Fibroblast of villous mesenchyme (primary cell): ENCODE measurements around the gene GSG1L2. TPM values are rescaled to one million over a fixed set of nuclear protein-coding genes. Genes with fewer than 3 reads are reported as not detected.

Experiments used
- DNase-seq: peaks from one replicate; pipeline ENCODE4 v3.0.0-alpha.2; 2010; ENCODE audit warnings: low read depth
- H3K4me3 ChIP-seq: 2 replicates; pipeline ENCODE4 v1.5.1; 2011; ENCODE audit warnings: low read depth, mild to moderate bottlenecking, low read length
- CTCF ChIP-seq: IDR thresholded peaks from 2 replicates; pipeline ENCODE4 v1.5.1; 2012; ENCODE audit warnings: low read depth, mild to moderate bottlenecking, low read length; ENCODE audit not compliant: insufficient read depth
- total RNA-seq: library from RNA; depleted of rRNA; stranded (reverse); fragments of >200 nt; gene quantifications from 2 replicates; pipeline ENCODE4 v1.2.3, GENCODE V29; 2012

GSG1L2 gene
- total RNA-seq, 1 donor, result not detected

- no peak for TF ChIP-seq CTCF
- H3K4me3 ChIP-seq, result no peak overlapping the region
- no peak for DNase-seq
Measured at GRCh38 chr17:9809409-9809808, 12.5 kb downstream of the GSG1L2 start.

- TF ChIP-seq CTCF, result no peak
Measured at GRCh38 chr17:9806699-9807098, 15.2 kb downstream of the GSG1L2 start.

GRCh38 chr17:9805769-9806168 is 16.1 kb downstream of the GSG1L2 start:
- no peak overlapping the region for H3K4me3 ChIP-seq
- DNase-seq, result no peak
- no peak for TF ChIP-seq CTCF

More at GRCh38 chr17:9806699-9807098, 15.2 kb downstream of the GSG1L2 start:
- H3K4me3 ChIP-seq, result no peak overlapping the region
- DNase-seq, result no peak

- TF ChIP-seq CTCF, result no peak
- no peak overlapping the region for H3K4me3 ChIP-seq
- no peak for DNase-seq
Measured at GRCh38 chr17:9802697-9803096, 19.2 kb downstream of the GSG1L2 start.

- no peak for TF ChIP-seq CTCF
- peak; percentile 20 for DNase-seq
- no peak overlapping the region for H3K4me3 ChIP-seq
Measured at GRCh38 chr17:9802294-9802693, 19.6 kb downstream of the GSG1L2 start.

- TF ChIP-seq CTCF, result no peak
- H3K4me3 ChIP-seq, result no peak overlapping the region
- DNase-seq, result no peak
Measured at GRCh38 chr17:9801505-9801904, 20.4 kb downstream of the GSG1L2 start.

GRCh38 chr17:9798724-9799123 is 23.2 kb downstream of the GSG1L2 start:
- DNase-seq, result peak; percentile 26
- H3K4me3 ChIP-seq, result no peak overlapping the region
- TF ChIP-seq CTCF, result no peak
